ENCODE measurements around the gene TXLNA. TPM values are rescaled to one million over a fixed set of nuclear protein-coding genes. Genes with fewer than 3 reads are reported as not detected.
A peak's percentile ranks its signal among the peaks of the same experiment; 100 is the strongest.

TXLNA gene
- total and polyA plus RNA-seq, 7 donors: 9.0 to 46.7 (median 34.4) TPM

DNA sequence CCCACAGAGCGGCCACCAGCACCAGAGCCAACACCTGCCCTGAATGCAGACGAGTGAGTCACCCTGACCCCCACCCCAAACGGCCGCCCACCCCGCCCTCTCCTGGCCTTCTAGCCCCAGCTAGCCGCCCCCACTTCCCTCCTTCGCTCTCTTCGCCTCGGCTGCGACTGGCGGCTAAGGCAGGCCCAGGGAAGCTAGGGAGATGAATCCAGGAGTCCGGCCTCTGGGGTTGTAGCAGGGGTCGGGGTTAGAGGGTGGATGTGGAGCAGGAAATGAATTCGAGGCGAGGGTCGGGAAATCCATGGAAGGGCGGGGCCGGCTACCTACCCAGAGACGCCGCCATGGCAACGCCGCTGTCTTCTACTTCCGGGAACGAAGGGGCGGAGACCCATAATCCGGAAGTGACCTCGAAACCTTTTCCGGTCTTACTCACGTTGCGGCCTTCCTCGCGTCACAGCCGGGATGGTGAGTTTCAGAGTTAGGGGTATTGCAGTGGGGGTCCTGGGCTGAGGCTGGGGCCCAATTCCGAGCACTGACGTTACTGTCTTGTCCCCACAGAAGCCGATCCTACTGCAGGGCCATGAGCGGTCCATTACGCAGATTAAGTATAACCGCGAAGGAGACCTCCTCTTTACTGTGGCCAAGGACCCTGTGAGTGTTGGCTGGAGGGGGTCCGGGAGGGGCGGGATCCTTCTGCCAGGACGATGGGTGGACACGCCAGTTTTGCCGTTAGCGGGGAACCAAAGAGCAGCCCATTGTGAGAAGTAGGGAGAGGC lies 42.7 kb downstream of the TXLNA start, which contains the start of the genes EIF3I and TMEM234:
Gene EIF3I, plus strand, starts transcription at position 428 of the 776 bp plus-strand sequence. Its CDS starts 35 bp downstream, at position 463.
Gene TMEM234, minus strand, starts transcription at position 374 of the 776 bp plus-strand sequence. Its CDS starts 31 bp downstream, at position 343.
- intact Hi-C loops (cut with DNase I): loop anchor here (1.0 to 5.0 kb wide), 3 partner anchors 18 to 130 kb away; no protein-coding TSS in a partner anchor

DNA sequence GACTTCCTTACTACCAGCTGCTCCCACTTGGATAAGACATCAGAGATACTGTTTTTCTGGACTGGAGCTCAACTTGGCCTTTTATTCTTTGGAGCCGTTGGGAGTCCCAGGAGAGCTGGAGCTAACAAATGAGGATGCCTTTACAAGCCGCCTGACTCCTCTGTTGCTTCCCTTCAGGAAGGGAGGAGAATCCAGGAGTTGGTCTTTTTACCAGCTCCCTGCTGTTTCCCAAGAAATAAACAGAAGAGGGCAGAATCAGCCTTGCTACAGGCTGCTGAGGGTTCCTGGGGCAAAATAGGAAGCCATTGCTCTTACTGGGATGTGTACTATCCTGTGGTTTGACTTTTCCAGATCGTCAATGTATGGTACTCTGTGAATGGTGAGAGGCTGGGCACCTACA lies 44.2 kb downstream of the TXLNA start:
- no peaks in the 10 kb centered on the region for H3K27me3 ChIP-seq
- intact Hi-C loops (cut with DNase I): loop anchor here (5.0 kb wide), 1 partner anchor 129 kb away; no protein-coding TSS in a partner anchor
- H3K4me1 ChIP-seq: peaks cover 0 to 32% (median 26%) of the 10 kb centered on the region in 4 donors
- H3K27ac ChIP-seq: peak overlapping the region in 3 of 4 donors; percentile 31 to 90 (median 88)
- H3K9me3 ChIP-seq: no peaks in the 10 kb centered on the region
- WGBS, 2 donors: 86 to 90% methylated on average over 3 of the region's 3 CpGs
- peaks cover 22 to 58% (median 27%) of the 10 kb centered on the region in 4 donors for H3K36me3 ChIP-seq
- H3K4me3 ChIP-seq: peak overlapping the region in 1 of 4 donors; percentile 70
- TF ChIP-seq POLR2A (IDR thresholded peaks at IDR 0.05): no peak
- TF ChIP-seq, protein P1, sequence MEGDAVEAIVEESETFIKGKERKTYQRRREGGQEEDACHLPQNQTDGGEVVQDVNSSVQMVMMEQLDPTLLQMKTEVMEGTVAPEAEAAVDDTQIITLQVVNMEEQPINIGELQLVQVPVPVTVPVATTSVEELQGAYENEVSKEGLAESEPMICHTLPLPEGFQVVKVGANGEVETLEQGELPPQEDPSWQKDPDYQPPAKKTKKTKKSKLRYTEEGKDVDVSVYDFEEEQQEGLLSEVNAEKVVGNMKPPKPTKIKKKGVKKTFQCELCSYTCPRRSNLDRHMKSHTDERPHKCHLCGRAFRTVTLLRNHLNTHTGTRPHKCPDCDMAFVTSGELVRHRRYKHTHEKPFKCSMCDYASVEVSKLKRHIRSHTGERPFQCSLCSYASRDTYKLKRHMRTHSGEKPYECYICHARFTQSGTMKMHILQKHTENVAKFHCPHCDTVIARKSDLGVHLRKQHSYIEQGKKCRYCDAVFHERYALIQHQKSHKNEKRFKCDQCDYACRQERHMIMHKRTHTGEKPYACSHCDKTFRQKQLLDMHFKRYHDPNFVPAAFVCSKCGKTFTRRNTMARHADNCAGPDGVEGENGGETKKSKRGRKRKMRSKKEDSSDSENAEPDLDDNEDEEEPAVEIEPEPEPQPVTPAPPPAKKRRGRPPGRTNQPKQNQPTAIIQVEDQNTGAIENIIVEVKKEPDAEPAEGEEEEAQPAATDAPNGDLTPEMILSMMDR (IDR thresholded peaks at IDR 0.05): no peak
- no peak for TF ChIP-seq POLR2AphosphoS5 (IDR thresholded peaks at IDR 0.05)
- TF ChIP-seq EP300 (IDR thresholded peaks at IDR 0.05): no peak
- no peak for DNase-seq

More for the DNA sequence above, 42.7 kb downstream of the TXLNA start, which contains the start of the genes EIF3I and TMEM234:
- no peaks in the 10 kb centered on the region for H3K9me3 ChIP-seq
- peaks cover 0 to 32% (median 26%) of the 10 kb centered on the region in 4 donors for H3K4me1 ChIP-seq
- H3K27me3 ChIP-seq: no peaks in the 10 kb centered on the region
- peak; percentile 97 for DNase-seq
- peak within 1 kb of the TSS; percentile 70 to 87 (median 73) for H3K4me3 ChIP-seq
- WGBS, 2 donors: 0 to 1% methylated on average over 46 of the region's 46 CpGs
- peak within 1 kb of the TSS; percentile 88 to 91 (median 90) for H3K27ac ChIP-seq
- TF ChIP-seq POLR2A (IDR thresholded peaks at IDR 0.05) (peak; percentile 61 to 71), POLR2AphosphoS5 (IDR thresholded peaks at IDR 0.05) (peak; percentile 91 to 95 (median 94)), EP300 (IDR thresholded peaks at IDR 0.05) (peak in 1 of 4 donors; percentile 53)
- TF ChIP-seq, protein P1 (IDR thresholded peaks at IDR 0.05): no peak
- H3K36me3 ChIP-seq: peaks cover 12 to 57% (median 16%) of the 10 kb centered on the region in 4 donors

DNA sequence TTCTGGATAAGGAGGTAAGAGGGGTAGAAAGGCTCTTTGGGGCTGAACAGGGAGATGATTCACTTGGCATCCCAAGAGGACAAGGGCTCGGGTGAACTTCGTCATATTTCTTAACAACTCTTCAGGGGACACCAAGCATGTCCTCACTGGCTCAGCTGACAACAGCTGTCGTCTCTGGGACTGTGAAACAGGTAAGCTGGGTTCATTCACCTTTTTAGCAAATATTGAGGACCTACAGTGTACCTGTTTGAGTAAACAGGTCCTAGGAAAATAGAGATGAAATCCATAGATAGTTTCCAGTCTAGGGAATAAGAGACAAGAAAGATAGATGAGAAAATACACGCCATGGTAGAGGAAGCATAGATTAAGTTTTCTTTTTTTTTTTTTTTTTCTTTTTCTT lies 44.8 kb downstream of the TXLNA start:
- TF ChIP-seq EP300 (IDR thresholded peaks at IDR 0.05) (no peak), POLR2AphosphoS5 (IDR thresholded peaks at IDR 0.05) (no peak), POLR2A (IDR thresholded peaks at IDR 0.05) (no peak)
- TF ChIP-seq, protein P1 (IDR thresholded peaks at IDR 0.05): no peak
- Histone ChIP-seq H3K27ac (peak overlapping the region in 1 of 4 donors; percentile 90), H3K9me3 (no peaks in the 10 kb centered on the region), H3K27me3 (no peaks in the 10 kb centered on the region), H3K36me3 (peaks cover 28 to 61% (median 32%) of the 10 kb centered on the region in 4 donors), H3K4me3 (no peak overlapping the region), H3K4me1 (peaks cover 0 to 32% (median 26%) of the 10 kb centered on the region in 4 donors)
- 90 to 96% methylated on average over 4 of the region's 4 CpGs for WGBS, 2 donors
- DNase-seq: no peak
- intact Hi-C loops (cut with DNase I): loop anchor here (5.0 kb wide), 1 partner anchor 128 kb away; no protein-coding TSS in a partner anchor

DNA sequence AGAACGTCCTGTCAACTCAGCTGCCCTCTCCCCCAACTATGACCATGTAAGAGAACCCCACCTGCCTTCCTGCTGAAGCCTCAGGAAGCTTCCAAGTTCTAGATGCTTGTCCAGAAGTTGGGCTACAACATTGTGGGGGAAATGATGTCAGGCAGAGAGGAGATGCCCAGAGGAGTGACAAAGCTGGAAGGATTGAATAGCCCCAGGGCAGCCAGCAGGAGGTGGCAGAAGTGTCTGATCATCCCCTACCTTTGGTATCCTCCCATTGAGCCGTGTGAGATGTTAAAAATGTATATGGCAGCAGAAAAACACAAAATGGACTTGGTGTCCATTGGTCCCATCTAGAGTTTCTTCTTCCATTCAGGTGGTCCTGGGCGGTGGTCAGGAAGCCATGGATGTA lies 49.3 kb downstream of the TXLNA start:
- intact Hi-C loops (cut with DNase I): no loop called here
- H3K36me3 ChIP-seq: peaks cover 34 to 88% (median 50%) of the 10 kb centered on the region in 4 donors
- no peaks in the 10 kb centered on the region for H3K27me3 ChIP-seq
- H3K4me3 ChIP-seq: no peak overlapping the region
- 85 to 90% methylated on average over 3 of the region's 3 CpGs for WGBS, 2 donors
- H3K4me1 ChIP-seq: peaks cover 0 to 7% (median 5%) of the 10 kb centered on the region in 4 donors
- no peak overlapping the region for H3K27ac ChIP-seq
- TF ChIP-seq POLR2AphosphoS5 (IDR thresholded peaks at IDR 0.05): no peak
- TF ChIP-seq, protein P1 (IDR thresholded peaks at IDR 0.05): no peak
- no peak for TF ChIP-seq POLR2A (IDR thresholded peaks at IDR 0.05)
- TF ChIP-seq EP300 (IDR thresholded peaks at IDR 0.05): no peak
- DNase-seq: no peak
- no peaks in the 10 kb centered on the region for H3K9me3 ChIP-seq
